Ascending aorta (tissue), 2 donors: ENCODE results near the gene LHX4. TPM values are rescaled to one million over a fixed set of nuclear protein-coding genes. Genes with fewer than 3 reads are reported as not detected.

Experiments
- DNase-seq, 2 donors: peaks; one replicate each; pipeline ENCODE4 v3.0.0-alpha.2; 2019; ENCODE audit warnings: low spot score in 2 of 2
- H3K27ac ChIP-seq, 2 donors: fragments of 200-600 bp; sonication (generic); one replicate each; pipeline ENCODE4 v1.5.1; 2016 to 2017; ENCODE audit warnings: mild to moderate bottlenecking in 1 of 2
- H3K27me3 ChIP-seq: fragments of 200-600 bp; sonication (generic); one replicate; pipeline ENCODE4 v1.5.1; 2017
- H3K36me3 ChIP-seq, 2 donors: fragments of 200-600 bp; sonication (generic); one replicate each; pipeline ENCODE4 v1.5.1; 2016
- H3K4me1 ChIP-seq, 2 donors: fragments of 200-600 bp; sonication (generic); one replicate each; pipeline ENCODE4 v1.5.1; 2016 to 2017; ENCODE audit warnings: mild to moderate bottlenecking in 1 of 2
- H3K4me3 ChIP-seq, 2 donors: fragments of 200-600 bp; sonication (generic); one replicate each; pipeline ENCODE4 v1.5.1; 2016 to 2017; ENCODE audit warnings: mild to moderate bottlenecking in 1 of 2
- H3K9me3 ChIP-seq, 2 donors: fragments of 200-600 bp; sonication (generic); one replicate each; pipeline ENCODE4 v1.5.1; 2016
- CTCF ChIP-seq, 3 experiments: fragments of 200-600 bp in 2 of 3; fragments of 450-650 bp in 1 of 3; sonication (generic) in 2 of 3; IDR thresholded peaks; one replicate each; pipeline ENCODE4 v1.5.1; 2016 to 2019; ENCODE audit warnings: antibody characterized with exemption in 3 of 3, mild to moderate bottlenecking in 1 of 3, moderate library complexity in 1 of 3
- intact Hi-C: fragments of 100-400 bp; cut with DNase I; formaldehyde crosslinking; loops from one replicate; pipeline ENCODE4 v1.15.1; 2023
- total RNA-seq: library from RNA; depleted of rRNA; stranded (reverse); fragments of >200 nt; gene quantifications from one replicate; pipeline ENCODE4 v1.1.0, GENCODE V29; 2016

Gene LHX4
- total RNA-seq, 1 donor from 2014 or later = not detected

DNA sequence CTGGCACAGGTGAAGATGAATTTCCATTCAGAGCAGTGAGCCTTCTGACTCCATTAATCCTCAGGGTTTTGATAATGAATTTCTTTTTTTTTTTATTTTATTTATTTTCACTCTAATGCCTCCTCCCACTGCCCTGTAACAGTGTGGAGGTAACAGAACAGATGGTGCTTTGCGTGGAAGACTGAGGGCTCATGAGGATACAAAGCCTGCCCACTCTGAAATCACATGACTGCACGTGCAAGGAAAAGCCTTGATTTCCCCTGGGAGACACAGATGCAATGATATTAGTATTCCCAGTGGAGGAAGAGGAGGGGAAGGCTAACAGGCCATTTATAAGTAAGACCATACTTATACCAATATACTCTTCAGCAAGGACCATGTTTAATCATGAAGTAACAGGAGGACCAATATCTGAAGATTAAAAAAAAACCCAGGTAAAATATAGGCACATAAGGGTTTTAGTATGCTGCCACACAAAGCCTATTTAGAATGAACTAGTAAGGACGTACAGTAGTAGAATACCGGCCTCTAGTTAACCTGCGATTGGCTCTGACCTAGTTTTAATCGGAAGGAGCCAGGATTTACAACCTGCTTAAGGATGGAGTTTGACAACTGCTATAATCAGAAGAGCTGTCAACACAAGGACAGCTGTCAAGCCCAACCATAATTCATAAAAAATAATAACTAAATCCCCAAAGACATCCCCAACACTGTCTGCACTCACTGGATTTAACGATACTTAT is 69.6 kb downstream of the LHX4 start:
- no peak overlapping the region for H3K27ac ChIP-seq
- no peaks in the 10 kb centered on the region for H3K36me3 ChIP-seq
- no peak for TF ChIP-seq CTCF (IDR thresholded peaks at IDR 0.05)
- H3K4me3 ChIP-seq = no peak overlapping the region
- H3K4me1 ChIP-seq = no peaks in the 10 kb centered on the region
- H3K27me3 ChIP-seq = no peaks in the 10 kb centered on the region
- intact Hi-C loops = no loop called here
- no peaks in the 10 kb centered on the region for H3K9me3 ChIP-seq
- DNase-seq = no peak

DNA sequence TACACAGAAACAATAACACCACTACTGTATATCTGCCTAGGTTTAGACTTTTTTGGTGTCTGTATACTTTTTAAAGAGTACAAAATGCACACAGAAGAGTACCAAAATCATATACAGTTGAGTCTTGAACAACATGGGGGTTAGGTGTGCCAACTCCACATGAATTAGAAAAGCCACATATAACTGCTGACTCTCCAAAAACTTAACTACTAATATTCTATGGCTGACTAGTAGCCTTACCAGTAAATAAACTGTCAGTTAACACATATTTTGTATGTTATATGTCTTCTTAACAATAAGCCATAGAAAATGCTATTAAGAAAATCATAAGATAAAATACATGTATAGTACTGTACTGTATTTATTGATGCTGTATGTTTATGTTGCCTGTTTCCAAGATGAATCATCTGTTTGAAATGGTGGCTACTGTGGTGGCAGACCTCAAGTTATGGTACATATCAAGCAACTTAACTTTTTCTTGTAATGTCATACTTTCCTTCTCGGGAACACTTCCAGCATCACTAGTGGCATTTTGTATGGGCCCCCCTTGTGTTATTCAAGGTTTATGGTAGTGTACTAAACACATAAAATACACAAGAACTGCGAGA is 71.2 kb downstream of the LHX4 start:
- no peak for TF ChIP-seq CTCF (IDR thresholded peaks at IDR 0.05)
- intact Hi-C loops = no loop called here
- no peaks in the 10 kb centered on the region for H3K4me1 ChIP-seq

DNA sequence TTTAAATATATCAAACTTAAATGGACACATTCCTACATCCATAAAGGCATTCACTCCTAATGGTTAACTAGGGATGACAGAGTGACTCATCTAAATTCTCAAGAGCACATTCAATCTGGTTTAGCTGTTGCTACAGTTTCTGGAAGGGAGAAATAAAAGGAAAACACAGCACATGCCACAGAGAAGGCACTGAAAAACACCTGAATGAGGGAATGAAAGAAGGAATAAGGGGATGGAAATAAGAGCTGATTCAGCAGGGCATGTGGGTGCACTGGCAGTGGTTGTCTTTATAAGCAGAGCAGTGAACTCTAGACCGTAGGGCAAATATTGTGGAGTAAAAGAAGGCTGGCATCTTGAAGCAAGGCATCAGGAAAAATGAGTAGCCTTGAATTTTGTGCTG is 79.3 kb downstream of the LHX4 start:
- H3K27ac ChIP-seq = no peak overlapping the region
- intact Hi-C loops = no loop called here
- no peaks in the 10 kb centered on the region for H3K9me3 ChIP-seq
- H3K4me1 ChIP-seq = no peaks in the 10 kb centered on the region
- no peak for TF ChIP-seq CTCF (IDR thresholded peaks at IDR 0.05)
- no peak overlapping the region for H3K4me3 ChIP-seq
- no peak for DNase-seq
- no peaks in the 10 kb centered on the region for H3K36me3 ChIP-seq
- H3K27me3 ChIP-seq = no peaks in the 10 kb centered on the region

More for the DNA sequence above, 71.2 kb downstream of the LHX4 start:
- Histone ChIP-seq H3K9me3 (no peaks in the 10 kb centered on the region), H3K36me3 (no peaks in the 10 kb centered on the region), H3K4me3 (no peak overlapping the region), H3K27me3 (no peaks in the 10 kb centered on the region), H3K27ac (no peak overlapping the region)
- DNase-seq = no peak

DNA sequence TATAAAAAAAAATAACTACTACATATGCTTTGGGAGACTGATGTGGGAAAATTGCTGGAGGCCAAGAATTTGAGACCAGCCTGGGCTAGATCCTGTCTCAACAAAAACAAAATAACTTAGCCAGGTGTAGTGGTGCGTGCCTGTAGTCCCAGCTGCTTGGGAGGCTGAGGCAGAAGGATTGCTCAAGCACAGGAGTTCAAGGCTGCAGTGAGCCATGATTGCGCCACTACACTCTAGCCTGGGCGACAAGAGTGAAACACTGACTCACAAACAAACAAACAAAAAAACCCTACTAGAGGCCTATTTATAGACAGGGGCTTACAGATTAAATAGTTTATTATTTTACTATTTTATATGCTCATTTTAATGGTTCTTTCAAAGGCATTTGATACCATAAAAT is 80.0 kb downstream of the LHX4 start:
- intact Hi-C loops = no loop called here
- Histone ChIP-seq H3K27ac (no peak overlapping the region), H3K27me3 (no peaks in the 10 kb centered on the region), H3K36me3 (no peaks in the 10 kb centered on the region), H3K4me1 (no peaks in the 10 kb centered on the region), H3K9me3 (no peaks in the 10 kb centered on the region), H3K4me3 (no peak overlapping the region)
- no peak for DNase-seq
- no peak for TF ChIP-seq CTCF (IDR thresholded peaks at IDR 0.05)

GRCh38 chr1:180311011-180311730 is 81.1 kb downstream of the LHX4 start:
- H3K4me1 ChIP-seq = no peaks in the 10 kb centered on the region
- no peak for TF ChIP-seq CTCF (IDR thresholded peaks at IDR 0.05)
- no peaks in the 10 kb centered on the region for H3K9me3 ChIP-seq
- no peak overlapping the region for H3K27ac ChIP-seq
- no peak for DNase-seq
- no peaks in the 10 kb centered on the region for H3K27me3 ChIP-seq
- no peaks in the 10 kb centered on the region for H3K36me3 ChIP-seq
- intact Hi-C loops = no loop called here
- no peak overlapping the region for H3K4me3 ChIP-seq
